HL-60/S4 (cell line): ENCODE results near the gene ATP8A1.
"Not testable (repeated sequence)": the region's sequence is repeated elsewhere in the genome, so short reads cannot be mapped to it uniquely, and the experiment has no call there.

ENCODE experiments used
- in situ Hi-C: fragments of 300-500 bp; cut with MboI; formaldehyde crosslinking; loops from 2 replicates; pipeline ENCODE4 v1.14.3; 2022; ENCODE audit warnings: low sequenced_read_pairs

The ATP8A1 gene

GRCh38 chr4:42478946-42479345 is 178.0 kb downstream of the ATP8A1 start:
- in situ Hi-C loops: no loop called here

- in situ Hi-C loops: no loop called here
These were observed 178.4 kb downstream of the ATP8A1 start for GRCh38 chr4:42478509-42478908.

DNA sequence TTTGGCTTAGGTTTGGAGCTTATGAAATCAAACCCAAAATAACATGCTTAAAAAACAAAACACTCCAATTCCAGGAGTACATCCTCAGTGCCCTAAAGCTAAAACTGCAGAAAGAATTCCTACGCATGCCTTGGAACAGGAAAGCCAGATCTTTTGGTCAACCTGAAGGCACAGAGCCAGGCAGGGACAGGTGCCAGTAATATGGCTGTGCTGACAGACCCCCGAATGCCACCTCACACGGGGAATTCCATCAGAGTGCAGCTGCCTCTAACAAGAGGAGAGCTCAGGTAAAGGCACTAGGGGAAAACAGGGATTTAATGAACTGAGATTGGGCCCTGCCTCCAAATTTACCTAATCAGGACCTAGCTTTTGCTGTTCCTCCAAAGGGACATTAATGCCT is 182.5 kb downstream of the ATP8A1 start:
- in situ Hi-C loops: no loop called here

GRCh38 chr4:42473071-42473684 is 183.7 kb downstream of the ATP8A1 start:
- in situ Hi-C loops: no loop called here

DNA sequence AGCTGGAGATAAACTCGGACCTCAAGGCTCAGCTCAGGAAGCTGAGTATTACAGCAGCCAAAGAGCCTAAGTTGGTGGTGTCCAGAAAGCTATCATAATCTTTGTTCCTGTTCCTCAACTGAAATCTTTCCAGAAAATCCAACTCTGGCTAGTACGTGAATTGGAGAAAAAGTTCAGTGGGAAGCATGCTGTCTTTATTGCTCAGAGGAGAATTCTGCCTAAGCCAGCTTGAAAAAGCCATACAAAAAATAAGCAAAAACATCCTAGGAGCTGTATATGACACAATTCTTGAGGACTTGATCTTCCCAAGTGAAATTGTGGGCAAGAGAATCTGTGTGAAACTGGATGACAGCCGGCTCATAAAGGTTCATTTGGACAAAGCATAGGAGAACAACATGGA is 185.0 kb downstream of the ATP8A1 start:
- in situ Hi-C loops: no loop called here

DNA sequence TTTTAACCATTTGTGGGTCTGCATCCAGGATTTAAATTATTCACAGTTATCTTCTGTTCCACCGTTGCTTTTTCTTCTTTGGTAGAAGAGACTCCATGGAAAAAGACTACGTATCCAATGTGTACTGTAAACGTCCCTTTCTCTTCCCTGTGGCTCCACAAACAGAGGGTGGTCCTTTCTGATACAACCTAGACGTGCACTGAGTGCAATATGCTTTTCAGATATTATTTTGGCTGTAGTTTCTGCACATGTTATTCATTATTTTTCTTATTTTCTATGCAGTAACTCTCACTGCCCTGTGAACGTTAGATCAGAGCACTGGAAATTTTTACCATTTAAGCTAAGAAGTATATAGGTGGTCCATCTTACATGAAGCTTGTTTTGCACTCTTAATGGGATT is 186.9 kb downstream of the ATP8A1 start:
- in situ Hi-C loops: no loop called here

- in situ Hi-C loops: not testable (repeated sequence)
These were observed 189.1 kb downstream of the ATP8A1 start for GRCh38 chr4:42467777-42468176.

DNA sequence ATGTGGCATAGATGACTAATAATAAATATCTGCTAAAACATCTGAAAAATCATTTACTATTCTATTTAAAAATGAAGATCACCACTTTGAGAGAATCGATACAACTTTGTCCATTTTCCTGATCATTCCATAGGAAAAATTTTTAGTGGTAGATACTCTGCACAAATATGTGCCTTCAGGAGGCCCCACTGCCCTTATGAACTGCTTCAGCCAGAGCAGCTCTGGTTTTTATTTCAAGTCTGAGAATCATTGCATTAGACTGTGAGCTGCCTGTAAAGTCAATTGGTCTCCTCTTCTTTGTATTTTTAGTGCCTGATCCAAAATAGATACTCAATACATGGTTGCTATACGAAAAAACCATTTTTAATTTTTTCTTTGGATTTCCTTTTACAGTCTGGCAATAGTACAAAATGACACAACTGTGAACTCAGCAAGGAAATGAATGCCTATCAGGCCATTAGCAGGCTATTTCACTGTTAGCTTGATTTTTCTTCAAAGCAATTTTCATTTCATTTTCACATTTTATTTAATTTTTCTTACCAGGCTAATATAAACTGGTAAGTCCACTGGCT is 190.5 kb downstream of the ATP8A1 start:
- in situ Hi-C loops: no loop called here

DNA sequence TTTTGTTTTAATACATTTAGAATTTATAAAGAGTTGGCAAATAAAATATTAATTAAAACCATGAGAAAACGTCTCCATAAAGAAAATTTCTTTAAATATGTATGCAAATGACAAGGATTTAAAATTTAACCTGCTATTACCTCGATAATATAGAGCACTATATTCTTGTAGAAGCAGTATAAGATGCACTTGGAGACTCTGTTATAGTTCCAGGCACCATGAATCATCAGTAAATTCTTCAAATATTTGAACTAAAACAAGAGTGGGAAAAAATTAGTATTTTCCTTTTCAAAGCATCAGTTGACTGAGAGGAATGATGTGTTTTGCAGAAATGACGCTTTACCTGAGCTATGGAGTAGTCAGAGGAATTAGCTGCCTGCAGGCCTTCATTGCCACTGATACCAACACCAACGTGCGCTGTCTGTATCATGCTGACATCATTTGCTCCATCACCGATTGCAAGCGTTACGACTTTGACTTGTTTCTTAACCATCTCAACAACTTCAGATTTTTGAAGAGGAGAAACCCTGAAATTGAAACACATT is 192.3 kb downstream of the ATP8A1 start:
- in situ Hi-C loops: no loop called here

DNA sequence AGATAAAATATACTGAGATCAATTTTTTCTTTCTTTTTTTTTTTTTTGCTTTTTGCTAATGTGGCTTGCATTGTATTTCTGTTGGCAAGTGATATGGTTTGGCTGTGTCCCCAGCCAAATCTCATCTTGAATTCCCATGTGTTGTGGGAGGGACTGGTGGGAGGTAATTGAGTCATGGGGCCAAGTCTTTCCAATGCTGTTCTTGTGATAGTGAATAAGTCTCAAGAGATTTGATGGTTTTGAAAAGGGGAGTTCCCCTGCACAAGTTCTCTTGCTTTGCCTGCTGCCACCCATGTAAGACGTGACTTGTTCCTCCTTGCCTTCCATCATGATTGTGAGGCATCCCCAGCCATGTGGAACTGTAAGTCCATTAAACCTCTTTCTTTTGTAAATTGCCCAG is 195.7 kb downstream of the ATP8A1 start:
- in situ Hi-C loops: not testable (repeated sequence)

DNA sequence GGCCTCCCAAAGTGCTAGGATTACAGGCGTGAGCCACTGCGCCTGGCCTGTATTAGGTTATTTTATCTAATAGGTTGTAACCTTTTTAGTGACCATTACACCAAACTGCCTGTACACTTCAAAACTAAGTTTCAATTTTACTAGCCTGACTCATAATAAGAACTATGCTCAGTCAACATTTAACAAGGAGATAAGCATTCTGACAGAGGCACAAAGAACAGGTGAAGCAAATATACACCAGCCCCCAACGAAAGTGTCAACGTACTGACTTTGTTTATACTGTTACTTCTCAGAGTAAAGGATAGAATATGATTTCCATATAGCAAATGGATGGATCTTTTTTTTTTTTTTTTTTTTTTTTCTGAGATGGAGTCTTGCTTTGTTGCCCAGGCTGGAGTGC is 196.9 kb downstream of the ATP8A1 start:
- in situ Hi-C loops: no loop called here

DNA sequence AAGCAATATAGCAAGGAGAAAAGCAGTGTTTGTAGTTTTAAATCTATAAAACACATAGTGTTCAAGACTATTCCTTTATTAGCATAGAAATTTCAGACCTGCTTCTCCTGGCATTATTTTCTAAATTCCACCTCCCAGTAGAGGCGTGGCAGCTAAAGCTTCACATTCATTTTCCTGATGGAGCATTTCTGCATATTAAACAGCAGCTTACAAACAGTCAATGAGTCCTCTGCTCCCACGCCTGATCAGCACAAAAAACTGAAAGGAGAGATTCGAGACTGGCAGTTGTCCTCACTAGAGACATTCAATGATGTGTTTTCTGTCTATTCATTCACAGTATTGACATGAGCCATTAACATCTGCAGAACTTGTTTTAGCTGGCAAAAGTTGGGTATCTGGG is 198.2 kb downstream of the ATP8A1 start:
- in situ Hi-C loops: no loop called here

DNA sequence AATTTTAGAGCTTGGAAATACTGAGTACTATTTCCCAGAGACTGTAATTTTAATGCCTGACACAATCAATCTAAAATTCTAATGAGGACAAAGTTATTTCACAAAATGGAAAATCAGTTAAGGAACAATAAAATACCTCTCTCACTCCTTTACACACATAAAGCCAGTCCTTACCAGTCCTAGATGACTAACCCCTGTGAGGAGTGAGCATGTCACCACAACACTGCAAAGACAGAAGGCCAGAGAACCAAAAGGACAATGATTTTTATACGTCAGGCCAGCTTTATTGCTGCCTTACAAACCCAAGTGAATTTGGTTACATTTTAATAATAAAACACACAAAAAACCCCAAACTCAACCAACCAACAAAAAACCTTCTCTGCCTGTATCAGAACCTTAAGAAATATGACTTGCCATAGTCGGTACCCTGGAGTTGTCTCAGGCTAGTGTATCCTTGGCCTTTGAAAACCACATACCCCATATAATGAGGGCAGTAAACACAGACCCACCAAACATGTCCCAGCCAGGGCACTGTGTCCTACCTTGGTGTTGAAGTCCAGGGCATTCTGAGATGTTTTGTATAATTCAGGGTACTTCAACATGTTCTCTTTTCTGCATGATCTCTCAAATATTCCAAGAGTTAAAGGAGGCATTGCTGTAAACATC is 202.0 kb downstream of the ATP8A1 start:
- in situ Hi-C loops: no loop called here

- in situ Hi-C loops: no loop called here
These were observed 203.3 kb downstream of the ATP8A1 start for GRCh38 chr4:42453612-42454011.

DNA sequence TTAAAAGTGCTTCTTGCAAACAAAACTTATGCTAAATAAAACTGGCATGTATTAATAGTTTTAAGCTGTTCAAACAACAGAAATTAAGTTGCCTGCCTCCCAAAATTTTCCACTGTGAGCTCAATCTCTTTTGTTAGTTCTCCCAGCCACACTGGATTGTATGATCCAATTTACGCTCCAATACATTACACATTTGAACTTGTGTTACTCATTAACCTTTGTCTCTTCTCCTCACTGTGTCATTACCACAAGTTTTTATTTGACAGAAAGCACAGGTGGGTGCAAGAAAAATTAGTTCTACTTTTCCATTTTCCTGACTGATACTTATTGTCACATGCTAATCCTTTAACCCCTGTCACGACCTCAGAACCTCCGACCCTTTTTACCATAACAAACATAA is 204.1 kb downstream of the ATP8A1 start:
- in situ Hi-C loops: no loop called here

- in situ Hi-C loops: no loop called here
These were observed 210.1 kb downstream of the ATP8A1 start for GRCh38 chr4:42446823-42447222.

GRCh38 chr4:42445038-42445437 is 211.9 kb downstream of the ATP8A1 start:
- in situ Hi-C loops: no loop called here

DNA sequence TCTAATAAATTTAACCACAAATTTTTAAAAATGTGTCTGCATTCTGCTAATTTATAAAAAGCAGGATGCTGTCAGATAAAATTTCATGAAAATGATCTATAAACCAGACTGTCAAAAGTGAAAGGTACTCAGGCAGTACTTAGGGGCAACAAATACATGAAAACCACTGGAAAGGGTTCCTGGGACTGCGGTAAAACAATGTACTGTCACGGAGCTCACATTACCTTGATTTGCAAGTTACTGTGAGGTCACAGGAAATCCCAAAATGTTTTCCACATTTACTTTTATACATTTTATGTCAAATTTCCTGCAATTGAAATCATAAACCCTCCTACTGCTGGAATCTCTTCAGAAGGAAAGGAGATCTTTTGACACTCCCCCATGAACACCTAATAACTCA is 214.3 kb downstream of the ATP8A1 start:
- in situ Hi-C loops: no loop called here

DNA sequence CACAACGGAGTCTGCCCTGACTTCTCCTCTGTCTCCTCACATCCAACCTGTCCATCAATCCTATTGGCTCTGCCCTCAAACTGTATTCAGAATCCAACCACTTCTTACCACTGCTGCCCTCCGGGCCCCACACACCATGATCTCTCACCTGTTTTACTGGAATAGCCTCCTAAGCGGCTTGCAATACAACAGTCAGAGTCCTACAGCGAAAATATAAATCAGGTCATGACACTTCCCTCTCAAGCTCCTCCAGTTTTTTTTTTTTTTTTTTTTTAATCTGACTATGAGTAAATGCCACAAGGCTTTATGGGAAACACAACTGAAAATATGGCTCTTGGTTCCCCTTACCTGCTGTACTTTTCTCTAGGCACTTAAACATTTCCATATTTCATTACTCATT is 216.8 kb downstream of the ATP8A1 start:
- in situ Hi-C loops: no loop called here

DNA sequence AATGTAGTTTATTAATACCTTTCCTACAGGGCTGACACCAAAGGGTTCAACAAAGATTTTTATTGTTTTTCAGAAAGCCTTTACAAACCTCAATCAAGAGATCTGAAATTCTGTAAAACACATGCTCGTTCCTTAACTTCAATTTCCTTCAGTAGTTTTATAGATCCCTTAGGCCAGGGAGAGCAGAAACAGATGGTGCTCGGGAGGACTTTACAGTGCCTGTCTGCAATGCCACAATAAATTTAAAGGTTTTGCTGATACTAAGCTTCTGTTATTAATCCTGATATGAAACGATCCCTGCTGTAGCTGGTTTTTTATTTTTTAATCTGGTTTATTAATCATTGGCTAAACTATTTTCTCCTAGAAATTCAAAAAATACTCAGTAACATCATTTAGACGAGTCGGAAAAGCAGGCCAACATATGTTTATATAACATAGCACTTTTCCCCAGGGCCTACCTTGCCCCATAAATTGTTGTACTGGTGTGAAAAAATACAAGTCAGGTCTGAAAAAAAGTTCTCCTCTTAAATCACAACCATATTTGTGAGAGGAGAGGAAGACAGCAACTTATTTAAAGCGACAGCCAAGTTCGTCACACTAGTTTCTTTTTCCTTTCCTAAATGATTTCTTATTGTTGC is 219.9 kb downstream of the ATP8A1 start:
- in situ Hi-C loops: no loop called here

DNA sequence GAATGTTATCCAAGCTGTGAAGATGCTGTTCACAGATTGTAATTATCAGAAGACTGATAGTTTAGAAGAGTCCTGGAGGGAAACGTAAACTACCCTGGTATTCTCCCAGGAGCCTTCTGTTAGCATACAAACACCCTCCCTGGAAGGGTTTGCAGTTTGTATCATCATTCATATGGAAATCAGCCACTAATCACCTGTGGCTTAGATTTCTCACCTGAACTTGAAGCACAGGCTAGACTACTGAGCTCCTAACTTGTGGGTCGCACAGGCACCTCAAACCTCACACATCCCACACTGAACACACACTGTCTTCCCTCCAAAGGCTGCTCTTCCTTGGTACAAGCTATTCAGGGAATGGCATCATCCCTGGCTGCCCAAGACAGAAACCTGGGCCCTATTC is 228.9 kb downstream of the ATP8A1 start:
- in situ Hi-C loops: no loop called here
